UCSD-AML1 (cell line): ENCODE measurements around the gene SEC61B.
"Not testable (repeated sequence)": the region's sequence is repeated elsewhere in the genome, so short reads cannot be mapped to it uniquely, and the experiment has no call there.

Source experiments
- DNase-seq: peaks from one replicate; lab custom pipeline; 2025; ENCODE audit not compliant: unreplicated experiment; lab: John Stamatoyannopoulos, UW

Gene SEC61B

DNA sequence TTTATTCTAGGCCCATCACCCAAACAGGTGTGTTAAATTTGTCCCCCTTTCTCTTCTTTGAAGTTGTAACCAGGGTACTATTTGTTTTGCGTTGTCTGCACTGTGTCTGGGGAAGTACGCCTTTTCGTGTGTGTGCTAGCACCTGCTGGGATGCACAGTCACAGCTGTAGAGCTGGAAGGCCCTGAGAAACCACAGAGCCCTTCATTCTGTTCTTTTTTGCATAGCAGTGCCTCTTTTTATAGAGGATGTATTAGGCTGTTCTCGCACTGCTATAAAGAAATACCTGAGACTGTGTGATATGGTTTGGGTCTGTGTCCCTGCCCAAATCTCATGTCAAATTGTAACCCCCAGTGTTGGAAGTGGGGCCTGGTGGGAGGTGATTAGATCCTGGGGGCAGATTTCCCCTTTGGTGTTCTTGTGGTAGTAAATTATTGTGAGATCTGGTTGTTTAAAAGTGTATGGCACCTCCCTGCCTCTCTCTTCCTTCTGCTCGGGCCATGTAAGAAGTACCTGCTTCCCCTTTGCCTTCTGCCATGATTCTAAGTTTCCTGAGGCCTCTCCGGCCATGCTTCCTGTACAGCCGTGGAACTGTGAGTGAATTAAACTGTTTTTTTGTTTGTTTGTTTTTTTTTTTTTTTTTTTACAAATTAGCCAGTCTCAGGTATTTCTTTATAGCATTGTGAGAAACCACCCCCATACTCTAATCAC is 14.0 kb downstream of the SEC61B start:
- no peak for DNase-seq

DNA sequence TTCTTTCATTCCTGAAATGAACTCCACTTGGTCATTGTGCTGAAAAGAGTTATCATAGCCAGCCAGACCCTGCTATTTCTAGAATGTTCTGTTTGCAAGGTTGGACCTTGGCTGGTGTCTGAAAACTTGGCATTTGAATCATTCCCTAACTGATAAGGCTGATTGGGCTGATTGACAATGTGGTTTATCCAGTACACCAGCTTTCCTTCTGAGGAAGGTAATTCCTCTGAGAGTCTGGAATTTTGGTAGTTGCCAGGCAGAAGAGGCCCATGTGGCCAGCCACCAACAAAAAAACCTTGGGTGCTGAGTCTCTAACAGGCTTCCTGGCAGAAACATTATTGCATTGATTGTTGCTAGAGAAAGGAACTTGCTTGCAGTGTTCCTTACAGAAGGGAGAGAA is 15.3 kb downstream of the SEC61B start:
- DNase-seq, result no peak

DNA sequence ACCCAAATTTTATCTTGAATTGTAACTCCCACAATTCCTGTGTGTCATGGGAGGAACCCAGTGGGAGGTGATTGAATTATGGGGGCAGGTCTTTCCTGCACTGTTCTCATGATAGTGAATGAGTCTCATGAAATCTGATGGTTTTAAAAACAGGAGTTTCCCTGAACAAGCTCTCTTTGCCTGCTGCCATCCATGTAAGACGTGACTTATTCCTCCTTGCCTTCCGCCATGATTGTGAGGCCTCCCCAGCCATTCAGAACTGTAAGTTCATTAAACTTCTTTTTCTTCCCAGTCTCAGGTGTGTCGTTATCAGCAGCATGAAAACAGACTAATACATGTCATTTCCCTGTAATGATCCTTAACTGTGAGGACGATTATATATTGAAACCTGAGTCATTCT is 15.8 kb downstream of the SEC61B start:
- DNase-seq, result not testable (repeated sequence)

DNA sequence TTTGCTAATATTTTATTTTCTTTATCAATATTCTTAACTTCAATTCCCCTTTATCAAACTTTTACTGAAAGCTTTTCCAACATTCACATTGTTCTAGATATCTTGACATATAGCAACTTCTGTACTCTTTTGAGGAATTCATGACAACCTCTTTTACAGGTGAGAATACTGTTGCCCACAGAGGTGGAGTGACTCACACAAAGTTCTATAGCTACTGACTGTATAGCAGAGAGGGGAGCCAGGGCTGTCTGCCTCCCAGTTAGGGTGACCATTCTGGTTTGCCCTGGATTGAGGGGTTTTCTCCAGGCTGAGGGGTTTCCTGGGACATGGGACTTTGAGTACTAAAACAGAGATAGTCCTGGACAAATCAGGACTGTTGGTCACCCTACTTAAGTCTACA is 16.2 kb downstream of the SEC61B start:
- no peak for DNase-seq

DNA sequence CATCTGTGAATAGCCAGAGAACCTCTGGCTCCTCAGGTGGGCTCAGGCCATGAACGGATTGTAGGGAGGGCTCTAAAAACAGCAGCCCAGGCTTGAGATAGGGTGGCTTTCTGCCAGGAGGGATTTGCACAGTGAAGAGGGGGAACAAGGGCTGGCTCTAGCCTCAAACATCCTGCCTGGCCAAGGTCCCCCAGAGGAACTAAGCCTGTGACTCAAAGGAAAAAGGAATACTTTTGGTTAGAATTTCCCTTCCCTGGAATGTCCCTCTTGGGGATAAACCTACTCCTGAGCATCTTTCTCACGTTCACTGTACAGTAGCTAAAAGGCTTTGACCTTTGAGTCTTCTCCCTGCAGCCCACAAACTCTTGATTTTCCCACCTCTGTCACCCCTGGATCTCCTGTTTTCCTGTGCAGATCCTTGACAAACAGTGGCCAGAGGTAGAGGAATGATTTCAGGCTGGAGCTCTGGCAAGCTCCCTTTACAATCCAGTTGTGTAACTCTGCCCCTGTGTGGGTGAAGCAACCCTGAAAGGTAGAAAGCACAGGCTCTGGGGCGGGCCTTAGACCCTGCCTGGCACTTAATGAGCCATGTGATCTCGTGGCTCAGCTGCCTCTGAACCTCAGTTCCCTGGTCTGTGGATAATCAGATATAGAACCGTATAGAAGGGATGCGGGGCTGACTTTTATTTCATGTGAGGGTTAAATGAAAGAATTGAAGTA is 17.4 kb downstream of the SEC61B start:
- no peak for DNase-seq

- no peak for DNase-seq
Observed at GRCh38 chr9:99241106-99241505, 19.0 kb downstream of the SEC61B start.

GRCh38 chr9:99244344-99245260 is 22.5 kb downstream of the SEC61B start:
- no peak for DNase-seq

DNA sequence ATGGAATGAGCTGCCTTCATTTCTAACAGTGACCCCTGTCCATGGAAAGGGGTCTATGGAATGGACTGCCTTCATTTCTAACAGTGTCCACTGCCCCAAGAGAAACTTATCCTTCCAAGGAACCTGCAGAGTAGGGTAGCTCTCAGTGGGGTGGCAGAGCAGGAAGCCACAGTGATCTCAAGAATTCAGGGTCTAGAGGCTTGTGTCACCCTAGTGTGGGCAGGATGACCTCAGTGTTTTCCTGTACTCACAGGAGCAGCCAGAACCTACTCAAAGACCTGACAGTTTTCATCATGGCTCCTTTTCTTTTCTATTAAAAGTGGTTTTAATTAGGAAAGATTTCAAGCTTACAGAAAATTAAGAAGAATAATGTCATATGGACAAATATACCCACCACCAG is 27.5 kb downstream of the SEC61B start:
- DNase-seq, result no peak

DNA sequence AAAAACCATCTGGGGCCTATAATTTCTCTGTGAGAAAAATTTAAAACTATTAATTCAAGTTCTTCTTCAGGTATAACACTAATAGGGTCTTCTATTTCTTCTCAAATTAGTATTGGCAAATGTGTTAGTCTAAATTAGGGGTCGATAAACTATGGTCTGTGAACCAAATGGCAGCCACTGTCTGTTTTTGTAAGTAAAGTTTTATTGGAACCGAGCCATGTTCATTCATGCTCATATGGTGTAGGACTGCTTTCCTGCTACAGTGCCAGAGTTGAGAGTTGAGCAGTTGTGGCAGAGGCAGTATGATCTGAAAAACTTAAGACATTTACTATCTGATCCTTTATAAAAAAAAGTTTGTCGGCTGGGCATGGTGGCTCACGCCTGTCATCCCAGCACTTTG is 29.1 kb downstream of the SEC61B start:
- no peak for DNase-seq

GRCh38 chr9:99253134-99253533 is 31.1 kb downstream of the SEC61B start:
- DNase-seq, result no peak

GRCh38 chr9:99253772-99254431 is 31.8 kb downstream of the SEC61B start:
- DNase-seq, result no peak

GRCh38 chr9:99255651-99256050 is 33.6 kb downstream of the SEC61B start:
- no peak for DNase-seq

DNA sequence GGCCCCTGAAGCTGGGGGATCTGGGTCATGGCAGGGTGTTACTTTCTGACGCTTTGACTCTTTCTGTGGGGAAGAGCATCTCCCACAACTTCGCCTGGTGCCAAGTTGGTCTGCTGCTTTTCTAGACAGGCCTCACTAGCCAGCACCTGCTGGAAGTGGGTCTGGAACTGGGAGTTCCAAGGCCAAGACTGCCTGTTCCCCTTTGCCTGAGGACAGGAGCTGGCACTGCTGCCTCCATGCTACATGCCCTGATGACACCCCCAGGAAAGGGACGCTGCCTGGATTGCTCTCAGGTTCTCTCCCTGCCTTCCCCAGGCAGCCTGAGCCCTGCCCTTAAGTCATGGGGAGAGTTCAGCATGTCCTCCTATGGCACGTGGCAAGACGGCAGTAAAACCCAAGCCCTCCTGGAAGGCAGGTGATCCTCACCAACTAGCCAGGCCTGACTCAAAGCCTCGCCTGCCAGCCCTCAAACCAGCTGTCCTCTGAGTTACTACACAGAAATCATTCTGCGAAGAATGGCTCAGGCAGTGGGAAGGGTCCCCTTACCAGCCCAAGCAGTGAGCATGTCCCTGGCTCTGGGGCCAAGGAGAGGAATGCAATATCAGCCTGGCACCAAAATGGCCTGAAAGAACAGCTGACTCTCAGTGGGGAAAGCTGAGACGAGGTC is 35.8 kb downstream of the SEC61B start:
- no peak for DNase-seq

DNA sequence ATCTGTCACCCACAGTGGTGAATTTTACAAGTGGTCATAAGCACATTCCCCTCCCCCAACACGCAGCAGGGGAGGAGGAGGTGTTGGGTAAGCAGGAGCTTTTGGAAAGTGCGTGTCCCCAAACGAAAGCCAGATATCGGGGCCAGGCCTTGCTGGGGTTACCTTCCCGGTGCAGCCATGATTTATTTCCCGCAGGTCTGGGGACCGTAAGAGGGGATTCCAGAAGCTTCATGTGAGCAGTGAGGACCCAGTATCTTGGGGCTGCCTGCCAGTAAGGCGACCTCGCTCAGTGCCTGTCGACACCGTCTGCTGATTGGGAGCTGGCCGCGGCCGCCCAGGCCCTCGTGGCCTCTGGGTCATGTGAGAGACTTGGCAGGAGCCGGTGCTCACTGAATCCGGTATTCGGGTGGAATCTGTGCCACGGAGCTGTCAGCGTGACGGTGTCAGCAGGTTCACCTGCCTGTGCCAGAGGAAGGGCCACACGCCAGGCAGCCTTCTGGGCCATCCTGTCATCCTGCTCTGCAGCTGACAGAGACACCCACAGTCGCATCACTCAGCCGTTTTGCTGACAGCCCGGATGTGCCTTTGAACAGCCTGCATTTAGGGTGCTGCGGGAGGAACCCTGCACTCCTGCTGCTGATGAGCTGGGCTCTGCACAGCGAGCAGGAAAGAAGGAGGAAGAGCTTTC is 37.3 kb downstream of the SEC61B start:
- no peak for DNase-seq

GRCh38 chr9:99261923-99262322 is 39.8 kb downstream of the SEC61B start:
- no peak for DNase-seq

GRCh38 chr9:99262949-99263418 is 40.9 kb downstream of the SEC61B start:
- no peak for DNase-seq

DNA sequence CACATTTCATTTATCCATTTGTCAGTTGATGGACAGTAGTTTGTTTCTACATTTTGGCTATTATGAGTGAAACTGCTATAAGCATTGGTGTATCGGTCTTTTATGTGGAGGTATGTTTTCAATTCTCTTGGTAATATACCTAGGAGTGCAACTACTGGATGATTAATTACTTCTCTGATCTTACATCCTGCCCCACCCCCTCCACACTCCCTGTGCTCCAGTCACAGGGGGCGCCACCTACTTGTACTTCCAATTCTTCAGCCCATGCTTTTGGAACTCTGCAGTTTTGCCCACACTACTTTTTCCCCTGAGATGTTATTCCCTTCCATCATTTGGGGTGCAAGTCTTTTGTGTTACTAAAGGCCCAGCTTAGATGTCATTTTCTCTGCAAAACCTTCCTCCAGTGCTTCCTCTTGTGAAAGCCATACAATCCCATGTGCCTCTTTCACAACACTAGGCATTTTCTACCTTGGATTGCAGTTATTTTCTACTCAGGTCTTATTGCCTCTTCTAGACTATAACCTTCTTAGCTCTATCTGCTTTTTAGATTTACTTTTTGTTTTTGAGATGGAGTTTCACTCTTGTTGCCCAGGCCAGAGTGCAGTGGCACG is 42.1 kb downstream of the SEC61B start:
- peak; percentile 18 for DNase-seq

DNA sequence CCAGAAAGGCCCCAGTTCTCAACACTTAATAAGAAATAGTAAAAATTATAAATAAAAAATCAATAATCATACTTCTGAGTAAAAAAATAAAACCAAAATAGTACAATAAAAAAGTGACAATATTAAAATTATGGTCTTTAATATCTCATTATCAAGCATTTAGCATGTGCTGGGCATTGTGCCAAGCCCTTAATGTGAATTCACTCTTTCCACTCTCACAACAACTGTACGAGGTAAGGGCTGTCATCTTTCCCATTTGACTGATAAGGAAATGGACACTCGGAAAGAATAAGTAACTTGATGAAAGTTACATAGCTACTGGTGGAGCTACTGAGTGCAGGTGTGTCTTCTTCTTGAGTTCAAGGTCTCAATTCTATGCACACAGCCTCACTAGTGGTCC is 43.6 kb downstream of the SEC61B start:
- no peak for DNase-seq

DNA sequence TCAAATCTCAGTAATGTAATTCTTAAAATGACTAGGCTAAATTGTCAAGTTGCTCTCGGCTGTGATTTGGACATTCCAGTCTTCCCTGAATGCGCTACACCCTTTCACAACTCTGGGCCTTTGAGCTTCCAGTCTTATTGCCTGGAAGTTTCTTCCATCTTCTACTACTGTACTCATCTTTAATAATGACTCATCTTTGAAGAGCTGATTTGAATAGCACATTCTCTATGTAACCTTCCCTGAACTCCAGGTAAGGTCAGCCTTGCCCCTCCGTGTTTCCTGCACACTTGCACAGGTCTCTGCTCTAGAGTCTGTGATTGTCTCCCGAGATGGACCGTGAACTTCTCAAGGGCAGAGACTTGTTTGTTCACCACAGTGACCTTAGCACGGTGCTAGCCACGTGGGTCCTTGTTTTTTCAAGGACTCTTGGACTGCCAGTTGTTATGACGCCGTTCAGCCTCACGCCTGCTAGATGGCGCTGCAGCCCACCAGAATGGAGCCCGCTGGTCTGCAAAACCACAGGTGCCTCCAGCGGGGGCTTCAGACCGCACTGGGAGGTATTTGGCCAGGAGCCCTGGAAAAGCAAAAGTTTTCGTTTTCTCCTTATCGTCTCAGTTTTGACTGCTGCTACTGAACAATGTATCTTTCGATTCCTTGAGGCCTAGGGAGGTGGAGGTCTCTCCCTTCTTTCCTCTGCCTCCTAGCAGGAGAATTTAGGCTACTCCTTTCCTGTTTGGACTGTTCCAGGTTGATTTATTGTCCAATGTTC is 44.4 kb downstream of the SEC61B start:
- peak; percentile 62 for DNase-seq
